ENCODE measurements around the gene STAT3.
"Not testable (repeated sequence)": the region's sequence is repeated elsewhere in the genome, so short reads cannot be mapped to it uniquely, and the experiment has no call there.

The STAT3 gene

GRCh38 chr17:42388381-42389134 is at the start of gene STAT3:
STAT3 (minus strand) TSS chr17:42388442; CDS start chr17:42348516, 39,926 bp downstream.
- DNase-seq = peak; percentile 75 to 100 (median 100)

GRCh38 chr17:42436391-42436790 is 48.1 kb upstream of the STAT3 start:
- DNase-seq = peak in 1 of 56 donors; percentile 10

GRCh38 chr17:42431758-42432161 is 43.5 kb upstream of the STAT3 start:
- DNase-seq = no peak

DNA sequence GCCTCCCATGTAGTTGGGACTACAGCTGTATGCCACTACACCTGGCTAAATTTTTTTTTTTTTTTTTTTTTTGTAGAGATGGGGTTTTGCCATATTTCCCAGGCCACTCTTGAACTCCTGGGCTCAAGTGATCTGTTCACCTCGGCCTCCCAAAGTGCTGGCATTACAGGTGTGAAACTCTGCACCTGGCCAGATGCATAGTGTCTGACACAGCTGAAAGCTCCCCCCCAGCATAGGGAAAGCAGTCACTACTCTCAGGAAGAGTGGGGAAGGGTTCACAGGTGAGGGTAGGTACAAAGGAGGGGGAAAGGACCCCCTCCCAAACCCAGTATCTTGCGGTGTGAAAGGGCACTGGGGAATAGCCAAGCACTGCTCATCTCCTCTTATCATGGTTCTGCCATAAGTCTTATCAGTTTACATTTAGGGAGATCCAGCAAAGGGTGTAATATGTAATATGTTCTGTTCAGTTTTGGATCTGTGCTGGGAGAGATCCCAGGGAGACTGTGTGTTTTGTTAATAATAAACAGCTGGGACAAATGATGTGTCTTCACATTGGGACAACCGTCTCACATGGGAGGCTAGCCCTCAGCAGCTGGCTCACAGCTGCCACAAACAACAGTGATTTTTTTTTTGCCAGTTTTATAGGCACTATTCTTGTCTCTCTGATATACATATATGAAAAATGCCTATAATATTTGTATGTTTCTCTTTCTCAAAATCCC is 41.6 kb upstream of the STAT3 start:
- DNase-seq = no peak

GRCh38 chr17:42428141-42428944 is 40.1 kb upstream of the STAT3 start:
- peak in 37 of 56 donors; percentile 12 to 81 (median 32) for DNase-seq

- DNase-seq = no peak
These were observed 36.9 kb upstream of the STAT3 start for GRCh38 chr17:42424991-42425610.

- DNase-seq = no peak
These were observed 35.5 kb upstream of the STAT3 start for GRCh38 chr17:42423766-42424165.

DNA sequence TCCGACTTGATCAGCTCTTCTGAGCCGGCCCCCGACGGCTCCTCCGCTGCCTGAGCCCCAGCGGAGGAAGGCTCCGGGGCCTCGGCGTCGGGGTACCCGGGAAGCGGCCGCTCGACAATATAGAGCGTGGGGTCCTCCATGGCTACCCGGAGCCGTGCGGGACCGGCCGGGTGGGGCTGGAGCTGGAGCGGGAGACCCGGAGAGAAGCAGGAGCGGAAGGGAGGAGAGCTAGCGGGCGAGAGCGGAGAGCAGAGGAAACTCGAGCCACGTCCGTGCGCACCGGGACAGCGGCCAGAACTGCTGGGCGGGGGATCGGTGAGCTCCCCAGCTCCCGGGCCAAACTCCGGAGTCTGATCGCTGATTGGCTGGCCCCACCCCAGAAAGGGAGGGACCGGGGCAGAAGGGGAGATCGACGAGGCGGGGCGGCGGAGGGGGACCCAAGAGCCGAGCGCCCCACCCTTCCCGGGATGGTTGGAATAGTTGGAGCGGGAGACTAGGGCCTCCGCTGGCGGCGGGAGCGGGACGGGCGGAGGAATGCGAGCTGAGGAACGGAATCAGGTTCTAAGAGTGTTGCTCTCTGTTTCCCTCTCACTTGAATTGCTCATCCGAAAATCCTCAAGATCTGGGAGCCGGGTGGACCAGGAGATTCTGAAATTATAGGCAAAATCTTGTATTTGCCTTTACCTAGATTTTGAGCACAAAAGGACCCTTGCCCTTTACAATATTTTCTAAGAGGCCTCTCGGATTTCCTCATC is 34.9 kb upstream of the STAT3 start, which contains the start of gene CAVIN1:
Gene CAVIN1 (minus strand): TSS at position 299 of the 755 bp plus-strand sequence. CDS start 159 bp downstream, at position 140.
- peak in 55 of 56 donors; percentile 18 to 93 (median 76) for DNase-seq

- peak in 1 of 56 donors; percentile 45 for DNase-seq
These were observed 34.2 kb upstream of the STAT3 start for GRCh38 chr17:42422412-42422957.

DNA sequence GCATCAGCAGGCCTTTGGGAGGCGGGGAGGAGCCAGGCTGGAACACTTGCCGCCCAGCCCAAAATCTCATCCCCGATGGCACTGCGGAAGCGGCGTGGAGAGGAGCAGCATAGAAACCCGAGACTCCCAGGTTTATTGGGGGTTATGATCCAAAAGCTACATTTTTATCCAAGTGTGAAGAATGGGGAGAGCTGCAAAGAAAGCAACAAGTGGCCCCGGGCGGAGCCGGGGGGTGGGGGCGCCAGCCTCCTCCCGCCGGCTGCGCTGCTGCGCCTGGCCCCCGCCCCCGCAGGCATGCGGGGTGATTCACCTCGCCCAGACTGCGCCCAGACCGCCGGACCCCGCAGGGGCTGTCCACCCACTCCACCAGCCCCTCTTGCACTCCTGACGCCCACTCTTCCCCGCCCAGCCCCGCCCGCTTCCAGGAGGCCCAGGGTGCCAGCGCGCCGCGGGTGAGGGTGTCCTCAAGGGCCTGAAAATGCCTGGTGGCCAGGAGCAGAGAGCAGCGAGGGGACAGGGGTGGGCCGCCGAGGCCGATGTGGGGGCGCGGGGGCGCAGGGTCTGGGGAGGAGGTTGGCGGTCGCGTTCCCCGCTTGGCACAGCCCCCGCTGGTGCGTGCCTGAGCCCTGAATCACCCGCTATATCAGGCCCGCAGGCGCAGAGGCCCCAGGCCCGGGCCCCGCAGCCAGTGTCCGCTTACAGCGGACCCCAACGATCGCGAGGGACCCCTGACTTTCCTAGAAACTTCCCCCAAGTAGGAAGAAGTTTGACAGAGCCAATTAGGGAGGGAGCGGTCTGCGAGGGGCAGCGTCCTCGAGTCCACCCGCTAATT is 33.5 kb upstream of the STAT3 start:
- peak in 3 of 56 donors; percentile 16 to 55 (median 18) for DNase-seq

- no peak for DNase-seq
These were observed 32.9 kb upstream of the STAT3 start for GRCh38 chr17:42421136-42421506.

- DNase-seq = not testable (repeated sequence)
These were observed 29.7 kb upstream of the STAT3 start for GRCh38 chr17:42417981-42418380.

DNA sequence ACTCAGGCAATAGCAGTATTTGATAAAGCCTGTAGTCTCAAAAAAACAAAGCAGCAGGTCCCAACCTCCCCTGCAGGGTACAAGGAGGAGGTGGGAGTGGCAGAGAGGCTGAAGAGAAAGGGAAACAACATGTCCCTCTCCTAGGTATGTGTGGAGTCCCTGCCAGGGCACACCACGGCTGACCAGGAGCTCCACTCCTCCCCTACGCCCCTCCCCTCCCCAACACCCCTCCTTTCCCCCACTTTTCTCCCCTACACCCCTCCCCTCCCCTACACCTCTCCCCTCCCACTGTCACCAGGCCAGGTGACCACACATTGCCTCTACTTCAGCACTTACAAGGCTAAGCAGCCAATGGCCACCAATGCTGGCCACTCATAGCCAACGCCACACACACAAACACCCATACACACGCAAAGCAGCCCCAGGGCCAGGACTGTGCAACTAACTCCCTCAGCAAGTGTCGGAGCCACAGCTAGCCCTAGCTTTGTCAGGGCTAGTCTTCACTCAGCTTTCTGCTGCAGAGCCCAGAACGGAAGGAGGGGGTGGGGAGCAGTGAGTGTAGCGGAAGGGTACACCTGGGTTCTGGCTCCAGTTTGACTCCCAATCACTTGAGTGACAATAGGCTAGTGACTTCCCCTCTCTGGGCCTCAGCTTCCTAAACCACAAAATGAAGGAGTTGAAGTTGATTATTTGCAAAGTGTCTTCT is 26.6 kb upstream of the STAT3 start:
- DNase-seq = no peak

GRCh38 chr17:42413464-42414040 is 25.3 kb upstream of the STAT3 start:
- no peak for DNase-seq

DNA sequence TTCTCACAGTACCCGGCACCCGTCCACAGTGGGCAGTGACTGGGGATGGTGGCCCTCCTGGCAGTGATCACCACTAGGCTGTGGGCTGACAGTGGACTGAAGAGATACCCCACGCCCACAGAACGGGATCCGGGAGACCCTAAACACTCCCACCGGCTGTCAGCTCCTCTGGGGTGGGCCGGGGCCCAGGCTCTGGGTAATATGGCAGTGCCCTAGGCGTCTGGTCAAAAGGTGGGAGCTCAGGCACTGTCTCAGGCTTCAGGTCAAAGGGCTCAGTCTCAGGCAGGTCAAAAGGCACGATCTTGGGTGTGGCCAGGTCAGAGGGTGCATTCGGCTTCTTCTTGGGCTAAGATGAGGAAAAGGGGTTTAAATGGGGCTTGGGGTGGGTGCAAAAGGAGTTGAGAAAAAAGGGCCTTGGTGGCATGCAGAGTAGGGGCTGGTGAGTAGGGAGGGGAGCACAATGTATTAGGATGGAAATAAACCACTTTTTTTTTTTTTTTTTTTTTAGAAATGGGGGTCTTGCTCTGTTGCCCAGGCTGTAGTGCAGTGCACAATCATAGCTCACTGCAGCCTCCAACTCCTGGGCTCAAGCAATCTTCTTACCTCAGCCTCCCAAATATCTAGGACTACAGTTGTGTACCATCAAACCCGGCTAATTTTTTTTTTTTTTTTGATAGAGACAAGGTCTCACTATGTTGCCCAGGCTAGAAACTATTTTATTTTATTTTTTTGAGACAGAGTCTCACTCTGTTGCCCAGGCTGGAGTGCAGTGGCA is 23.9 kb upstream of the STAT3 start:
- no peak for DNase-seq

DNA sequence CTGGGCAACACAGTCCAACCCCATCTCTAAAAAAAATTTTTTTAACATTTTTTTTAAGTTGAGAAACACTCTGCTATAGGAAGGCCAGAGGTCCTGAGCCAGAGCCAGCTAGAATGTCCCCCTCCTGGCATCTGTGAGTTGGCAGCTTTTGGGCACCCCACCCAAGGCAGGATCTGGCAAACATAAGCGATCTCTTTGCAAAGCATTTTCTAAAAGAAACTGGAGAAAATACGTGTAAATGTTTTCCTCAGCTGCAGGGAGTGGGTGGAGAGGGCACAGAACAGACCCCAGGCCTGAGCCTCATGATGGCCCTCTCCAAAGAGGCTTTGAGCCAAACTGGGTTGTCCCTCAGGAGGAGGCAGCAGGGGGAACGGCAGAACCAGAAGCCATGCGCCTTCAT is 23.1 kb upstream of the STAT3 start:
- no peak for DNase-seq

DNA sequence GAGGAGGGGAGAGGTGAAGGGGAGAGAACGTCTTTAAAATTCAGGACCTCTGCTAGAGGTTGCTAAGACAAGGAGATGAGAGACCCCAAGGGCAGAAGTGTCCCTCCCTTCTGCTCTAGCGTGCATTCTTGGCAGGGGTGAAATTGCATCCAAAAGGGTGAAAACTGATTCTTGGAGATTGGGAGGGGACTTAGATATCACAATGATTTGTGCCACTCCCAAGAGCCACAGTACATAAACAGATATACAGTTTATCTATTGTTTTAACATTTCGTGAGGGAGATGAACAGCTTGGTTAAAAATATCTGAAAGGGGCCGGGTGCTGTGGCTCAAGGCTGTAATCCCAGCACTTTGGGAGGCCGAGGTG is 22.1 kb upstream of the STAT3 start:
- DNase-seq = no peak

All from amygdala (tissue), 56 donors.